ENCODE results near the gene TRIM5. TPM values are rescaled to one million over a fixed set of nuclear protein-coding genes. Genes with fewer than 3 reads are reported as not detected.

TRIM5 gene
- total RNA-seq, 4 donors from 2014 or later: 4.4 to 50.4 (median 37.4) TPM

GRCh38 chr11:5624489-5625279, 60.2 kb downstream of the TRIM5 start, which contains the start of gene TRIM34:
Gene TRIM34, plus strand, starts transcription at chr11:5625001. Its CDS starts 7,331 bp downstream, at chr11:5632332.
- Histone ChIP-seq H3K4me1 (no peaks in the 10 kb centered on the region), H3K27me3 (no peaks in the 10 kb centered on the region), H3K27ac (peak within 1 kb of the TSS; percentile 71 to 77), H3K4me3 (peak within 1 kb of the TSS; percentile 47 to 51), H3K36me3 (no peaks in the 10 kb centered on the region), H3K9me3 (no peaks in the 10 kb centered on the region)
- intact Hi-C loops (cut with DNase I; ENCODE audit: low total_unique reads): no loop called here
- no peak for TF ChIP-seq CTCF (IDR thresholded peaks at IDR 0.05)
- TF ChIP-seq POLR2A (IDR thresholded peaks at IDR 0.05): peak; percentile 23 to 52
- DNase-seq: peak; percentile 44 to 62

DNA sequence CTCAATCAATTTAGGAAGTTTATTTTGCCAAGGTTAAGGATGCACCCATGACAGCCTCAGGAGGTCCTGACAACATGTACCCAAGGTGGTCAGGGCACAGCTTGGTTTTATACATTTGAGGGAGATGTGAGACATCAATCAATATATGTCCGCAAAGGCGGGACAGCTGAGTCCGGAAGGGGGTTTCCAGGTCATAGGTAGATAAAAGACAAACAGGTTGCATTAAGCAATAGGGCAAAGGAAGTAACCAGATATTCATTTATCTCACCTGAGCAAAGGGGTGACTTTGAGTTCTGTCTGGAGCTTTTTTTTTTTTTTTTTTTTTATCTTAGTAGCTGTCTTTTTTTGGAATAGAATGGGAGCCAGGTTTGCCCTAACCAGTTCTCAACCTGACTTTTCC, 62.1 kb downstream of the TRIM5 start:
- Histone ChIP-seq H3K9me3 (no peaks in the 10 kb centered on the region), H3K4me3 (no peak overlapping the region), H3K27me3 (no peaks in the 10 kb centered on the region), H3K27ac (no peak overlapping the region), H3K36me3 (no peaks in the 10 kb centered on the region), H3K4me1 (no peaks in the 10 kb centered on the region)
- no peak for DNase-seq
- intact Hi-C loops (cut with DNase I; ENCODE audit: low total_unique reads): no loop called here
- TF ChIP-seq CTCF (IDR thresholded peaks at IDR 0.05) (no peak), POLR2A (IDR thresholded peaks at IDR 0.05) (no peak)

DNA sequence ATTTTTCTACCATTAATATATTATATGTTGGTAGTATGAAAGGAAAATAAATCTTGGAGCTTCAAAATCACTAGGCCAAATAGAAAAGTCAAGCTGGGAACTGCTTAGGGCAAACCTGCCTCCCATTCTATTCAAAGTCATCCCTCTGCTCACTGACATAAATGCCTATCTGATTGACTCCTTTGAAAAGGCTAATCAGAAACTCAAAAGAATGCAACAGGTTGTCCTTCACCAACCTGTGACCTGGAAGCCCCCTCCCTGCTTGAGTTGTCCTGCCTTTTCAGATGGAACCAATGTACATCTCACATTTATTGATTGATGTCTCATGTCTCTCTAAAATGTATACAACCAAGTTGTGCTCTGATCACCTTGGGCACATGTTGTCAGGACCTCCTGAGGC, 63.3 kb downstream of the TRIM5 start:
- Histone ChIP-seq H3K36me3 (no peaks in the 10 kb centered on the region), H3K4me3 (no peak overlapping the region), H3K27ac (peak overlapping the region in 1 of 2 donors; percentile 43), H3K4me1 (no peaks in the 10 kb centered on the region), H3K27me3 (no peaks in the 10 kb centered on the region), H3K9me3 (no peaks in the 10 kb centered on the region)
- no peak for DNase-seq
- intact Hi-C loops (cut with DNase I; ENCODE audit: low total_unique reads): no loop called here
- TF ChIP-seq POLR2A (IDR thresholded peaks at IDR 0.05): no peak
- no peak for TF ChIP-seq CTCF (IDR thresholded peaks at IDR 0.05)

- no peaks in the 10 kb centered on the region for H3K36me3 ChIP-seq
- intact Hi-C loops (cut with DNase I; ENCODE audit: low total_unique reads): no loop called here
- H3K27me3 ChIP-seq: no peaks in the 10 kb centered on the region
- peak overlapping the region in 1 of 2 donors; percentile 43 for H3K27ac ChIP-seq
- no peak for TF ChIP-seq POLR2A (IDR thresholded peaks at IDR 0.05)
- no peak for TF ChIP-seq CTCF (IDR thresholded peaks at IDR 0.05)
- no peak for DNase-seq
- no peak overlapping the region for H3K4me3 ChIP-seq
- no peaks in the 10 kb centered on the region for H3K9me3 ChIP-seq
- H3K4me1 ChIP-seq: no peaks in the 10 kb centered on the region
Measured at GRCh38 chr11:5620651-5621521, 64.0 kb downstream of the TRIM5 start.

DNA sequence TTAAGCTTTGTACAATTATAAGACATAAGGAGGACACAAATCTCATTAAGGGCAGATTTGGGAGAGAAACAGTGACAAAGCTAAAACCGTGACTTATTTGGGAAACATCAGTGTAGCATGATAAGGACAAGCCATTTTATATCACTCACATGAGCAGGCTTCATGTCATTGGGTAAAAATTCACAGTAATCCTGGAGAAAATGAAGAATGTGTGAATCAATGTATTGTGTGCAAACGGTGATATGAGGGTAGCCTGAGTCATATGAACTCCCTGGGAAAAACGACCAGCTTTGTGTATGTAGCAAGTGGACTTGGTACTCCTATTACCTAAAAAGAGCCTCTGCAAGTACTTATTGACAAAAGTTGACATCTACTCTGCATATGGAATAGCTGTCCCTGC, 66.1 kb downstream of the TRIM5 start:
- Histone ChIP-seq H3K9me3 (no peaks in the 10 kb centered on the region), H3K4me3 (no peak overlapping the region), H3K27ac (no peak overlapping the region), H3K27me3 (no peaks in the 10 kb centered on the region), H3K36me3 (no peaks in the 10 kb centered on the region), H3K4me1 (no peaks in the 10 kb centered on the region)
- TF ChIP-seq CTCF (IDR thresholded peaks at IDR 0.05) (no peak), POLR2A (IDR thresholded peaks at IDR 0.05) (no peak)
- intact Hi-C loops (cut with DNase I; ENCODE audit: low total_unique reads): no loop called here
- DNase-seq: no peak
